NCI-H2171 (cell line): Measurements from ENCODE around the gene GADD45B.
"Not testable (repeated sequence)": the region's sequence is repeated elsewhere in the genome, so short reads cannot be mapped to it uniquely, and the experiment has no call there.

Experiments used
- DNase-seq: peaks from one replicate; lab custom pipeline; 2025; lab: John Stamatoyannopoulos, UW

The GADD45B gene

DNA sequence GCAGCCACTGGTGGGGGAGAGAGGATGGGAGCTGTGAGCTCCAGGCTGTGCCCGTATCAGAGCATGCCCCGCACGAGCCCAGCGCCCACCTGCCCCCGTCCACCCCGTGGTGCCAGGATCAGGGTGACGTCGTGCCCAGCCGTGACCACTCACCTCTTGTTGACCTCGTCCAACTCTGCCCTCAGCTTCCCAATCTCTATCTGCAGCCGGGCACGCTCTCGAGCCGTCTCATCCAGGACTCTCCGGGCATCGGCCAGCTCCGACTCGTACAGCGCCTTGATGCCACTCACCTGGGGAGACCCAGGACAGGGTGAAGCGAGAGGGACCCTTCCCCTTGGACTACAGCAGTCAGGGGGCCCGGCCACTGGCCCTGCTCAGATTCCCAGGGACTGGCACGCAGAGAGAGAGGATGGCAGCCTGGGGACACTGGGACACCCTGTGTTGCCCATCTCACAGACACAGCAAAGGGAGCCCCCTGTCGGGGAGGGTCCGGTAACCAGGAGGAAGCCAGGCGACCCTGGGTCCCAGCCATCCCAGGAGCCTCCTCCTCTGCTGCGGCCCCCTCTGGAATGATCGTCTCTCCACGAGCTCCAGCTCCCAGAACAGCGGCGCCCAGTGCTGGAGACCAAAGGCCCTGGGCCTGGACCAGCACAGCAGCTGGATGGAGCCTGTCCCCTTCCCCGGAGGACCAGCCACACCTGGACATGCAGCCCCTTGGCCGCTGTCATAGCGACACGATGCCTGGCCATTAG is 31.5 kb upstream of the GADD45B start:
- DNase-seq: no peak

DNA sequence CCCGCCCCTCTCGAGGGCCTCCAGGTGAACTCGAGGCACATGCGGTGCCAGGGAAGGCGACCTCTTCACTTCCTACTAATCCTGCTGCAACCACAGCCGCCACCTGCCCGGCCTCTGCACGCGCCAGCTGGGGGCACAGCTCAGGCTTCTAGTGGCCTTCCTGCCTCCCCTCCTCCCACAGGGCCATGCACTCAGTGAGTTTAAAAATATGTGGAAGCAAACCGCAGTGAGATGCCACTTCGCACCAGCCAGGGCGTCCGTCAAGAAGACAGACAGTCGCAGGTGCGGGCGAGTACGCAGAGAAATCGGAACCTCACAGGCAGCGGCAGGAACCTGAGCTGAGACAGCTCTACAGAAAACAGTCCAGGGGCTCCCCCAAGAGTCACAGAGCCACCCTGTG is 29.5 kb upstream of the GADD45B start:
- peak; percentile 22 for DNase-seq

DNA sequence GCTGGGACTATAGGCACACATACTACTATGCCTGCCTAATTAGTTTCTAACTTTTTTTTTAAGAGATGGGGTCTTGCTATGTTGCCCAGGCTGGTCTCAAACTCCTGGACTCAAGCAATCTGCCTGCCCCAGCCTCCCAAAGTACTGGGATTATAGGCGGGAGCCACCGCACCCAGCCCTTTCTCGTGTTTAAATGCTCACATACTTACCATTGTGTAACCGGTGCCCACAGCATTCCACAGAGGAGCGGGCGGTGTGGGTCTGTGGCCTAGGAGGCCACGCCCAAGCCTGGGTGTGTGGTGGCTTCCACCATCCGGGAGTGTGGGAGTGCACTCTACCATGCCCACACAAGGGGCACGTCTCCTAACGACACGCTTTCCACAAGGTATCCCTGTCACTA is 26.9 kb upstream of the GADD45B start:
- DNase-seq: no peak

DNA sequence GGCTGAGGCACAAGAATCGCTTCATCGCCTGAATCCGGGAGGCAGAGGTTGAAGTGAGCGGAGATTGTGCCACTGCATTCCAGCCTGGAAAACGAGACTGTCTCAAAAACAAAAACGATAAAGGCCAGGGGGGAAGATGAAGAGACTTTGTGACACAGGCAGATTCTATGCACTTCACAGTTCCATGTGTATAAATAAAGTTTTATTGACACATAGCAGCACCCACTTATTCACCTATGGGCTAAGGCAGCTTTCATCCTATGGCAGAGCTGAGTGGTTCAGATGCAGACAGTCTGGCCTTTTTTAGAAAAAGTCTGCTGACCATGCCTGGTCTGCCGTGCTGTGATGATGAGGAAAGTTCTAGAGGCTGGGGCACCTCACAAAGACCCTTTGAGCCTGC is 24.8 kb upstream of the GADD45B start:
- no peak for DNase-seq

DNA sequence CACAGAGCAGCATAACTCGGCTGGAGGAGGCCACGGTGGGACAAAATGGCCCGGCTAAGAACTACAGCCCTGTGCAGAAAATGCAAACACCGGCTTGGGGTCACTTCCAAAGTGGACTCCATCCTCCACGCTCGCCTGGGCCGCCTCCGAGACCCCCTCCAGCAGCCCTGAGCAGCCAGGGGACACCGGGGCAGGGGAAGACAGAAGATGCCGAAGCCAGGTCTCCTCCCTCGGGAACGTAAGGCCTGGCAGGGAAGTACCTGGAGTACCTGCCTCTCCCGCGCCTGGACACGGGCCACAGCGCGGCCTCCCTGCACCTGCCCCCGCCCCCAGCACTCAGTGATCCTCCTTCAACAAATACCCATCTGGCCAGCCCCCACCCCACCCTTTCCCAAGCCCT is 24.2 kb upstream of the GADD45B start:
- no peak for DNase-seq

DNA sequence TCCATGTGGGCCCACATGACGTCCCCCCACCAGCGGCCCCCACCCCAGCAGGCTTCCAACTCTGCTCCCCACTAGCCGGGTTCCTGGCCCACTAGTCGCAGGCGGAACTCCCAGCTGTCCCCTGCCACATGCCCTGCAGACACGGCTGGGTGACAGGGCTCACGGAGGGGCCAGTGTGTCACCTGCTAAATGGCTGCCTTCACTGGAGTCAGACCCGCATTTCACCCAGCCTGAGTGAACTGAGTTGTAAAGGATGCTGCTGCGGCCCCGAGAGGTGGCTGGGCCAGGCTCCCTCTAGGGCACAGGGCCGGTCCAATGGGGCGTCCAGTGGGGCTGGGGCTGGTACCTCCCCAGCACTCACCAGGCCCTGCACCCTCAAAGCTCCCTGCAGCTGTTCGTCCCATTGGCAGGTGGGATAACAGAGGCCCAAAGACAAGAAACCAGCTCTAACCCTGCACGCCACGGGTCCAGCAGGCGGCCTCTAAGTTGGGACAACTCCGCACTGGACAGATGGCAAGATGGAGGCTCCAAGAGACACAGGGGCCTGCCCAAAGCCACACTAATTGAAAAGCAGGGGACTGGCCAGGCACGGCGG is 22.4 kb upstream of the GADD45B start:
- no peak for DNase-seq

DNA sequence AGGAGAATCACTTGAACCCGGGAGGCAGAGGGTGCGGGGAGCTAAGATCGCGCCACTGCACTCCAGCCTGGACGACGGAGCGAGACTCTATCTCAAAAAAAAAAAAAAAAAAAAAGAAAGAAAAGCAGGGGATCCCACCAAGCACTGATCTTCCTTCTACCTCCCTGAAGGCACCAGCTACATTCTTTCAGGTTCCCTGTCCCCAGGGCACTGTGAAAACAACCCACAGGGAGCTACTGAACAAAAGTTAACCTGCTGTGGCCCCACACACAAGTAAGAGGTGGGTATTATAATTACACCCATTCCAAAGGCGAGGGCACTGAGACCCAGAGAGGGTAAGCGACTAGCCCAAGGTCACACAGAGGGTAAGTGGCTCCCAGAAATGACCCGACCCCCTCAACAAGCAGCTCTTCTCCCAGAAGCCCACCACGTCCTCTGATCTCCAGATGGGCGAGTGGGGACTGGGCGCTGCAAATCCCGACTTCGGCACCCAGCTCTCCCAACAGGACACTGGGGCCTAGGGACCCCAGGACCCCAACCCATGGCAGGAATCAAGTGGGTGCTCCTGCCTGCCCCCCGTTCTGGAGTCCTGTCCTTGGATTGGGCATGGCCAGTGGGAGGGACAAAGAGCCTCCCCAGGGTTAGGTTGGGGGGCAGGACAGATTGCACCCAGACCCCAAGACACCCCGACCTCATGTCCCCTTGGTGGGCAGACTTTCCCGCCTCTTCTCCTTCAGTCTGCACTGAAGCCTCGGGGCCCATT is 21.5 kb upstream of the GADD45B start:
- no peak for DNase-seq

DNA sequence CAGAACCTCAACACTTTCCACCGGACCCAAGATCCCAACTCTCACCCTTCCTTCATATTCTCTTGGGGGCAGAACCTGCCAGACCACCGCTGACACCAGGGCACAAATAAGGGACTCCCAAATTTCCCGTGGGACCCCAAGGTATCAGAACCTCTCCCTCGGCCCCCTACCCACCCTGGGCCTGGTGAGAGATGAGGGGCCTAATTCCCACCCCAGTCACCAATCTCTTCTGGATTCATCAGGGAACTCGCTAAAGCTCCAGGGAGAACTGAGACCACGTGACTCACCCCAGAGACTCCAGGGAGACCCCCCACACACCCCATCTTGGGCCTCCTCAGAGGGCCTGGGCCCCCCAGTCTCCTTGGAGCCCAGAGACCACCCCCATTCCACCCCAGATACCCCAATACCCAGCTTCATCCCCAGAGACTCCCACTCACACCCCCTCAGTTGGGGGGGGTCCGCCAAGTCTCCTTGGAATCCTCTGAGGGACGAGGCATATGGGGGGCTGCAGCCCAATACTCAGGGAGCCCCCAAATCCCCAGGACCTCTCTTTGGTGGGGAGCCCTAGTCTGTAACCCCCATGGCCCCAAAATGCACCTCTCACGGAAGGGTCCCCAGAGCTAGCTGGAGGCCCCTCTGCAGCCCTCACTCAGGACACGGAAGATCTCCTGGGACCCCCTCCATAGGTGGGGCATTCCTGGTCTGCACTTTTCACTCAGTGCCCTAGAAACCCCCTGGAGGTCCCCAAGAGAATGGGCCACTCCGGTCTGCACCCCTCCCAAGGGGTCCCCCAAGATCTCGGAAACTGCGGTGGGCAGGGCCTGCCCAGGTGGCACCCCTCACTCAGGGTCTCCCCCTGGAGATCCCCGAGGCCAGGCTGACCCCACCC is 20.7 kb upstream of the GADD45B start:
- no peak for DNase-seq

DNA sequence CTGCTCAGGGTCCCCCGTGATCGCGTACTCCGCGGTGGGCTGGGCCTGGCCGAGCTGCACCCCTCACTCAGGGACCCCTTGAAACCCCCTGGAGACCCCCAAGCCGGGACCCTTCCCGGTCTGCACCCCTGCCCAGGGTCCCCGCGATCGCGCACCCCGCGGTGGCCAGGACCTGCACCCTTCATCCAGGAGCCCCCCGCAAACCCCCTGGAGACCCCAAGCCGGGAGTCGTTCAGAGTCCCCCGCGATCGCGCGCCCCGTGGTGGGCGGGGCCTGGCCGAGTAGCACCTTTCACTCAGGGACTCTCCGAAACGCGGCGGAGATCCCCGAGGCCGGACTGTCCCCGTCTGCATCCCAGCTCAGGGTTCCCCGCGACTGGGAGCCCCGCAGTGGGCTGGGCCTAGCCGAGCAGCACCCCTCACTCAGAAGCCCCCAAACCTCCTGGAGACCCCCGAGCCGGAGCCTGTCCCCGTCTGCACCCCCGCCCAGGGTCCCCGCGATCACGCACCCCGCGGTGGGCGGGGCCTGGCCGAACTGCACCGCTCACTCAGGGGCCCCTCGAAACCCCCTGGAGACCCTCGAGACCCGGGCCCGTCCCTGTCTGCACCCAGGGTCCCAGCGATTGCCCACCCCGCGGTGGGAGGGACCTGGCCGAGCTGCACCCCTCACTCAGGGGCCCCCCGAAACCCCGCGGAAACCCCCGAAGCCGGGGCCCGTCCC is 19.9 kb upstream of the GADD45B start:
- DNase-seq: no peak

DNA sequence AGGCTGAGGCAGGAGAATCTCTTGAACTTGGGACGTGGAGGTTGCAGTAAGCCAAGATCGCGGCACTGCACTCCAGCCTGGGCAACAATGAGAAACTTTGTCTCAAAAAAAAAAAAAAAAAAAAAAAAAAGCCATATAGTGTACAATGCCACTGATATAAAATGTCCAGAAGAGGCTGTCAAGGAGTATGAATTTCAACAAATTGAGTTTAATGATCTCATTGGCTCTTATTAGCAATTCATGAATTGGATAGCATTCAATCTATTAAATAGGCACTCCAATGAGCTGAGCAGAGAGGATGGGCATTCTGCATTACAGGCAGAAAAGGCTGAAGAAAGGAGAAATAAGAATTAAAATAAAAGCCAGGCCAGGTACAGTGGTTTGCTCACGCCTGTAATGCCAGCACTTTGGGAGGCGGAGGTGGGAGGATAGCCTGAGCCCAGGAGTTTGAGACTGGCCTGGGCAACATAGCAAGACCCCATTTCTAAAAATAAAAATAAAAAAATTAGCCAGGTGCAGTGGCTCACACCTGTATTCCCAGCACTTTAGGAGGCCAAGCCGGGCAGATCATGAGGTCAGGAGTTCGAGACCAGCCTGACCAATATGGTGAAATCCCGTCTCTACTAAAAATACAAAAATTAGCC is 18.4 kb upstream of the GADD45B start:
- no peak for DNase-seq

DNA sequence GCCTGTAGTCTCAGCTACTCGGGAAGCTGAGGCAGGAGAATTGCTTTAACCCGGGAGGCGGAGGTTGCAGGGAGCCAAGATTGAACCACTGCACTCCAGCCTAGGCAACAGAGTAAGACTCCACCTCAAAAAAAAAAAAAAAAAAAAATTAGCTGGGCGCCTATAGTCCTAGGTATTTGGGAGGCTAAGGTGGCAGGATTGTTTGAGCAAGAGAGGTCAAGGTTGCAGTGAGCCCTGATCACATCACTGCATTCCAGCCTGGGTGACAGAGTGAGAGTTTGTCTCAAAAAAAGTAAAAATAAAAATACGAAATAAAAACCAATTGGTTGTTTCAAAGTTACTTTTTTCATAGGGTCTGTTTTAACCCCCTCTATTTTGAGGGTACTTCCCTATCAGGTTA is 17.9 kb upstream of the GADD45B start:
- no peak for DNase-seq

DNA sequence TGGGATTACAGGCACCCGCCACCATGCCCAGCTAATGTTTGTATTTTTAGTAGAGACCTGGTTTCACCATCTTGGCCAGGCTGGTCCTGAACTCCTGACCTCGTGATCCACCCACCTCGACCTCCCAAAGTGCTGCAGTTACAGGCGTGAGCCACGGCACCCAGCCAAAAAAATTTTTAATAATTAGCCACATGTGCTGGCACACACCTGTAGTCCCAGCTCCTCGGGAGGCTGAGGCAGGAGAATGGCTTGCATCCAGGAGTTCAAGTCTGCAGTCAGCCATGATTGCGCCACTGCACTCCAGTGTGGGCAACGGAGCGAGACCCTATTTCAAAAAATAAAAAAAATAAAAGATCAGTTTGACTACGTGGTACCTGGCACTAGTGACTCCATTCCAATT is 17.2 kb upstream of the GADD45B start:
- not testable (repeated sequence) for DNase-seq

DNA sequence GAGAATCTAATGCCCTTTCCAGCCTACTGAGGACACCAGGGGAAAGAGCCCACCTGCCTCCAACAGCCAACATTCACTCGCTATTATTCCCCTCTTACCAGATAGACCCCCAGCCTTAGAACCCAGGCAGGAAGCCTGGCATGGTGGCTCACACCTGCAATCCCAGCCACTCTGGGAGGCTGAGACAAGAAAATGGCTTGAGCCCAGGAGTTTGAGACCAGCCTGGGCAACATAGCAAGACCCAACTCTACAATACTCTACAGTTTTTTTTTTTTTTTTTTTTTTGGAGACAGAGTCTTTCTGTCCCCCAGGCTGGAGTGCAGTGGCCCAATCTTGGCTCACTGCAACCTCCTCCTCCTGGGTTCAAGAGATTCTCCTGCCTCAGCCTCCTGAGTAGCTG is 15.7 kb upstream of the GADD45B start:
- DNase-seq: no peak

DNA sequence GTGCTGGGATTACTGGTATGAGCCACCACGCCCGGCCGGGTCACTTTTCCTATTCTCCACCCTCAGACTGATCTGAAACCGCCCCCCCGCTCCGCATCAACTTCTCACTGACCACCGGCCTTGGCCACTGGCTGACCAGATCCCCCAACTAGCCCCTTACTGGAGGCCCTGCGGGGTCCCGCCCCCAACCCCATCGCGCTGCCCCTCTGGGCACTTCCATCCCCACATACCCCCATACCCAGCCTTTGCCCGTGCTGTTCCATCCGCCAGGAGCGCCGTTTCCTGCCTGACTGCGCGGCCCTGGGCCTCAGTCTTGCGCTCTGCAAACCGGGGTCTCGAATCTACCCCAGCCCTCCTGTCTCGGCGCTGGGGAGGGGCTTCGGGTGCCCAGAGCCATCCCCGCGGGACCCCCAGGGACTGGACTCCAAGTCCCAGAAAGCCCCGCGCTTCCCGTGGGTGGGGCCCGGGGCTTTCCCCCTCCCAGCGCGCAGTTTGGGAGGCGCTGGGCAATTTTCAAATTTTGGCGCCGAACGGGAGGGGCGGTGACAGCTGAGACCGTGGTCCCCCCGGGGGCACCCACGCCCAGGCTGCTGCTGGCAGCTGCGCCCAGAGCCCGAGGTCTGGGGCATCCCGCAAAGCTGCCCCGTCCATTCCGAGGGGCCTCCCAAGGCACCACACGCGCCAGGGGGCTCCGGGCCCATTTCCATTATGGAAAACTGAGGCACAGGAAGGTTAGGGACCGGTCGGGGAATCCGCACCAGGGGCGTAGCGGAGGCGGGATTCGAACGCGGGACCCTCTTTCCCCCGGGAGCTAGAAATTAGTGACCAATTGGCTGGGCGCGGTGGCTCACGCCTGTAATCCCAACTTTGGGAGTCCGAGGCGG is 13.9 kb upstream of the GADD45B start:
- DNase-seq: peak; percentile 70

DNA sequence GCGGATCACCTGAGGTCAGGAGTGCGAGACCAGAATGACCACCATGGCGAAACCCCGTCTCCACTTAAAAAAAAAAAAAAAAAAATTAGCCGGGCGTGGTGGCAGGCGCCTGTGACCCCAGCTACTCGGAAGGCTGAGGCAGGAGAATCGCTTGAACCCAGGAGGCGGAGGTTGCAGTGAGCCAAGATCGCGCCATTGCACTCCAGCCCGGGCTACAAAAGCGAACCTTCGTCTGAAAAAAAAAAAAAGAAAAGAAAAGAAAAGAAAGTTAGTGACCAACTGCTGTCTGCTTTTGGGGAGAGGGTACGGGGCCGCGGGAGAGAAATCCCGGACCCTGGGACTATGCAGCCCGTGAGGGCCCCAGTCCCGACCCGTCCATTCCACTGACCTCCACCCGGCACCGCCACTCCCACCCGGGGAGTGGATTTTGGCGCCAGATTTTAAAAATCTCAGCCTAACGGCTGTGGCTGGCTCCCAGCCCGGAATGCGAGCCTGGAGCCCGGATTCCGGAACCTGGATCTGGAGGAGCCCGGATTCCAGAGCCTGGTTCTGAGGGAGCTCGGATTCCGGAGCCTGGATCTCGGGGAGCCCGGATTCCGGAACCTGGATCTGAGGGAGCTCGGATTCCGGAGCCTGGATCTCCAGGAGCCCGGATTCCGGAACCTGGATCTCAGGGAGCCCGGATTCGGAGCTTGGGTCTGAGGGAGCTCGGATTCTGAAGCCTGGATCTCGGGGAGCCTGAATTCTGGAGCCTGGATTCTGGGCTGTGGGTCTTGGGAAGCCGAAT is 13.1 kb upstream of the GADD45B start:
- DNase-seq: peak; percentile 76

DNA sequence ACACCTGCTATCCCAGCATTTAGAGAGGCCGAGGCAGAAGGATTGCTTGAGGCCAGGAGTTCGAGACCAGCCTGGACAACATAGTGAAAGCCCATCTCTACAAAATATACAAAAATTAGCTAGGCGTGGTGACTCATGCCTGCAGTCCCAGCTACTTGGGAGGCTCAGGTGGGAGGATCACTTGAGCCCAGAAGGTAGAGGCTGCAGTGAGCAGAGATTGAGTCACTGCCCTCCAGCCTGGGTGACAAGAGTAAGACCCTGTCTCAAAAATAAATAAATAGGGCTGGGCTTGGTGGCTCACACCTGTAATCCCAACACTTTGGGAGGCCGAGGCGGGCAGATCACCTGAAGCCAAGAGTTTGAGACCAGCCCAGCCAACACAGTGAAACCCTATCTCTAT is 12.2 kb upstream of the GADD45B start:
- not testable (repeated sequence) for DNase-seq

DNA sequence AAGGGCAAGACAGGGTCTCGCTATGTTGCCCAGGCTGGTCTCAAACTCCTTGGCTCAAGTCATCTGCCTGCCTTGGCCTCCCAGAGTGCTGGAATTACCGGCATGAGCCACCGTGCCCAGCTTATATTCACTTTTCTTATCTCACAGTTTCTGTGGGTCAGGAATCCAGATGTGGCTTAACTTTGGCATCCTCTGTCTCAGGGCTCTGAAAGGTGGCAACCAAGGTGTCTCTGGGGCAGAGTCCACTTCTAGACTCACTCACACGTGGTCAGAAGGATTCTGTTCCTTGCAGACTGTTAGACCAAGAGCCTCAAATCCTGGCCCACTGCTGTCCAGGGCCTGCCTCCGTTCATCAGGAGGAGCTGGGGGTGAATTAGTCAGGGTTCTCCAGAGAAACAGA is 11.5 kb upstream of the GADD45B start:
- no peak for DNase-seq

DNA sequence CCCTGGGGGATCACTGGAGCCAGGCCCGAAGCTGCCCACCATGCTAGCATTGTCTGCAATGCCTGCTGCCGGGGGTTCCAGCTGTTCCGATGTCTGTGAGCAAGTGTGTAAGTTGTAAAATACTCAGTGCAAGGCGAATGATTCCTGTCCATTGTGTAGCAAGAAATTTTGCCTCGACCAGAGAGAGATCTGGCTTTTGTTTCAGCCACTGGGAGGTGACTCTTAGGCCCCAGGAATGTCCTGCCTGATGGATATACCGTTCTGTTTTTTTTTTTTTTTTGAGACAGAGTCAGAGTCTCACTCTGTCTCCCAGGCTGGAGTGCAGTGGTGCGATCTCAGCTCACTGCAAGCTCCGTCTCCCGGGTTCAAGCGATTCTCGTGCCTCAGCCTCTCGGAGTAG is 7.3 kb upstream of the GADD45B start:
- no peak for DNase-seq
